Fibroblast of skin of abdomen (primary cell): Measurements from ENCODE around the gene IL12A.

ENCODE experiments used
- DNase-seq: peaks from one replicate; pipeline ENCODE4 v3.0.0-alpha.2; 2013

IL12A gene

DNA sequence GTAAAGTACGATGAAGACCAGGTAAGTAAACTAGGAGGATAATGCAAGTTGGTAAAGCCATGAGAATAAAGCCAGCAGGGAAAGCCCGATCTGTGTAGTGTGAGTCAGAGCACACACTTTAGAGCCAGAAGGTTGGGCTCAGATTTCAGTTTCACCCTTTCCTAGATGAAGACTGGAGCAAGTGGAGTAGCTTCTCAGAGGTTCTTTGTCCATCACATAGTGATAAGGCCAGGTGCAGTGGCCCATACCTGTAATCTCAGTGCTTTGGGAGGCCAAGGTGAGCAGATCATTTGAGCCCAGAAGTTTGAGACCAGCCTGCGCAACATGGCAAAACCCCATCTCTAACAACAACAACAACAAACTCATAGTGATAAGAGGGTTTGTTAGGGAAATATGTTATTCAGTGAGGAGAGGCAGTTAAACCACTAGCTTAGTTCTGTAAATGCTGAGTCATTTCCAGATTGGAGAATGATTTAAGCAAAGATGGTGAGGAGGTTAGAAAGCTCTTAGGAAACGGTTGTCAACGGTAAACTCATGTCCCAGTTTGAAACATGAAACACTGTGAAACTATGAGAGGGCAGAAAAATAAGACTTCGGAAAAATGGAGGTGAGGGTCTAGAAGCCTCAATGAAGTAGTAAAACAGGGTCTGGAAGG lies 39.0 kb downstream of the IL12A start:
- DNase-seq, result peak; percentile 57

DNA sequence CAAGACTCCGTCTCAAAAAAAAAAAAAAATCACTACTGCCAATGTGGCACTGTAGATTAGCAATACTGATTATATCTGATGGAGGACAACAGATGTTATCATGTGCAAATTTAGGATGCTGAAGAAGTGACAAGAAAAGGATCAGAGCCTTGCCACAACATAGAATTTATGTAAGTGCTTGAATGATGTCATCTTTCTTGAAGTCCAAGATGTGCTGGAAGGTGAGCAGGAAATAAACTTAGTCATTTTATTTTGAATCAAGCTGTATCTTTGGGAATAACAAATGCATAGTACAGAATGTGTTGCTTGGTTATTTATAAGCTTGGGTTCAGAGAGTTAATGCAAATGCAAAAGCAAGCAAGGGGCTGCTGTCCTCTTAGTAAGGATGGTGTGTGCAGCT lies 47.1 kb downstream of the IL12A start:
- no peak for DNase-seq

DNA sequence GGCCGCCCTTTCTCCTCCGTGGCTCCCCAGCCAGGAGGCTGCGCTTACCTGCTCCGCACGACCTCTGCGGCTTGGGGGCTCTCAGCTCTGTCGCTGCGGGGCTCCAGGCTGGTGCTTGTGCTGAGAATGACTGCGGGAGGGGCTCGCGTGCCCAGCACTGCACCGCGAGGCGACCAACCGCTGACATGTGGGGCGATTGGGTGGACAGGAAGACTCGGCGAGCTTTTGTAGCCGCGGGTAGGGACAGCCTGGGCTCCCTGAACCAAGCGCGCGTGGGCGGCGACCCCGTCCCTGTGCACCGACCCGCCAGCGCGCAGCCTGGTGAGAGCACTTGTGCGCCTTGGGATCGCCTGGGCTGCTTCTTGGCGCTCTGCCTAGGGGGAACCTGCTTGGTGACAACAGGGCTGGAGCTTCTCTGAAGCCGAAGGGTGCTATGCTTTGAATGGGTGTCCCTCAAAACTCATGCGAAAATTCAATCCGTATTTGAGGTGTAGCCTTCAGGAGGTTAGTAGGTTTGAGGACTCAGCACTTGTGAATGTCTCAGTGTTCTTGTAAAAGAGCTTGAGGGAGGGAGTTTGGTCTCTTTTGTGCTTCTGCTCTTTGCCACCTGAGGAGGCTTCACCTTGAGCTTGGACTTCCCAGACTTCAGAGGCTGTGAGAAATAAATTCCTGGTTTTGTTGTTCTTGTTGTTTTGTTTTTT lies 50.4 kb downstream of the IL12A start:
- DNase-seq, result no peak

DNA sequence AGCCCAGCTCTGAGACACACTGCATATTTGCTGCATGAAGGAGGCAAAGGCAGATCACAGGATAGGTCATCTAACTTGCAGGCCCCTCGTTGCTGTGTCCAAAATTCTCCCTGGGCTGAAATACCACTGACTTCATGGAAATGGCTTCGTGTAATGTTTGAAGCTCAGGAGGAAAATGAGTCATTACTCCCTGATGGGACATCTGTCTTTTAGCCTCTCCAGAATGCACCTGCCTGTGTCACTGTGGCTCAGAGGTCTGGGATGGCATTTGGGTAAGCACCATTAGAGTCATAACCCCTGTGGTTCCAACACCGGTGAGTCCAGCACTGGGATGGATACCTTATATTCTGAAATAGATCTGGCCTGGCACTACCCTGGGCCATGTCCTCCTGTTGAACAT lies 51.5 kb downstream of the IL12A start:
- DNase-seq, result no peak

DNA sequence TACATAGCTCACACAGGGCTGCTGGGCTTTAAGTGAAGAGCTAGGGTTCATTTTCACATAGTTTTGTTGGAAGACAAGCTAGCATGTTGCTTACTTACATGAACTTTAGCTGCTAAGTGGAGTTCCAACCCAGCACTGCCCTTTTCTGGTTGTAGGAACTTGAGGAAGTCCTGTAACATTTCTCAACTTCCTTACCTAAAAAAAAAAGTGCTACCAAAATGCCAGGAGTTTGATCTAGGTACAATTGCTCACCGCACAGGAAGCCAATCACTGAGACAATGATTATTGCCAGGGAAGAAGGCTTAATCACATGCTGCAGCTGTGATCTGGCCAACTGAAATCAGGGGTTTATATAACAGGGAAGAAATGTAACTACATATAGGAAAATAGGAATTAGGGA lies 52.8 kb downstream of the IL12A start:
- DNase-seq, result no peak

DNA sequence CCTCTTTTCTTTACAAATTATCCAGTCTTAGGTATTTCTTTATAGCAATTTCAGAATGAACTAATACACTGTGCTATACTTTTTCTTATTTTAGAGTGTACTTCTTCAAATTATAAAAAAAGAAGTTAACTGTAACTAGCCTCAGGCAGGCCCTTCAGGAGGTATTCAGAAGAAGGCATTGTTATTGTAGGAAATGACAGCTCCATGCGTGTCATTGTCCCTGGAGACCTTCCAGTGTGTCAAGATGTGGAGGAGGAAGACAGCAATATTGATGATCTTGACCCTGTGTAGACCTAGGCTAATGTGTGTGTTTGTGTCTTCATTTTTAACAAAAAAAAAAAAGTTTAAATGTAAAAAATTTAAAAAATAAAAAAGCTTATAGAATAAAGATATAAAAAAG lies 55.5 kb downstream of the IL12A start:
- DNase-seq, result no peak
